Nephron (organoid): ENCODE results near the gene KIF1B.
A peak's percentile ranks its signal among the peaks of the same experiment; 100 is the strongest.

Source experiments
- H3K27ac Mint-ChIP-seq, 3 experiments: 2 replicates each; pipeline ENCODE4 v1.8.0; 2020; ENCODE audit warnings: mixed read lengths in 3 of 3, mild to moderate bottlenecking in 2 of 3, moderate library complexity in 1 of 3
- H3K27me3 Mint-ChIP-seq: 2 replicates; pipeline ENCODE4 v1.8.0; 2021; ENCODE audit warnings: low read depth, mild to moderate bottlenecking, moderate library complexity, mixed read lengths
- H3K36me3 Mint-ChIP-seq: 2 replicates; pipeline ENCODE4 v1.8.0; 2020; ENCODE audit warnings: low read depth, mixed read lengths
- H3K4me1 Mint-ChIP-seq: 2 replicates; pipeline ENCODE4 v1.8.0; 2020; ENCODE audit warnings: mixed read lengths
- H3K4me3 Mint-ChIP-seq, 3 experiments: 2 replicates each; pipeline ENCODE4 v1.8.0; 2020; ENCODE audit warnings: mild to moderate bottlenecking in 3 of 3, mixed read lengths in 3 of 3, moderate library complexity in 2 of 3
- H3K9me3 Mint-ChIP-seq: 2 replicates; pipeline ENCODE4 v1.8.0; 2020; ENCODE audit warnings: mixed read lengths
- CTCF ChIP-seq, 3 experiments: fragments of 200-600 bp; sonication (generic); IDR thresholded peaks; one replicate each; pipeline ENCODE4 v1.5.0; 2021; ENCODE audit warnings: antibody characterized with exemption in 3 of 3; ENCODE audit not compliant: unreplicated experiment in 3 of 3

Gene KIF1B

DNA sequence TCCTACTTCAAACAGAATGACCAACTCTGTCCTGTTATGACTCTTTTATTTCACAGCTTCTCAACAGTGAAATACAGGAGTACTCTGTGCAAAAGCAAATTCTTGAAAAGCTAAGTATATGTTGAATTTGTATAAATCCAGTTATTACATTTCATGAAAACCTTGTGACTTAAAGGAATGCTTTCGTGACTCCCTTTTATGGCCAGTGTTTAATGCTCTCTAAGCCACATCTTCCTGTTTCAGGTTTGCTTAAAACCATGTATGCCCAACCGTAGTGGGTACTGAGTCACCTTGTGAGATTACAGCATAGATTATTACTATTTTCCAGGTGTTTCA is 40.2 kb upstream of the KIF1B start:
- no peaks in the 10 kb centered on the region for H3K27me3 Mint-ChIP-seq
- no peak overlapping the region for H3K27ac Mint-ChIP-seq
- H3K9me3 Mint-ChIP-seq, result peaks cover 5% of the 10 kb centered on the region
- no peak overlapping the region for H3K4me3 Mint-ChIP-seq
- H3K4me1 Mint-ChIP-seq, result peaks cover 1% of the 10 kb centered on the region
- no peak for TF ChIP-seq CTCF (IDR thresholded peaks at IDR 0.05; ENCODE audit: unreplicated experiment in 3 of 3)
- peaks cover 65% of the 10 kb centered on the region for H3K36me3 Mint-ChIP-seq

GRCh38 chr1:10171105-10171767 is 39.1 kb upstream of the KIF1B start:
- no peak for TF ChIP-seq CTCF (IDR thresholded peaks at IDR 0.05; ENCODE audit: unreplicated experiment in 3 of 3)
- Mint-ChIP-seq H3K4me3 (no peak overlapping the region), H3K4me1 (no peaks in the 10 kb centered on the region), H3K27ac (no peak overlapping the region), H3K9me3 (peaks cover 13% of the 10 kb centered on the region), H3K36me3 (peaks cover 65% of the 10 kb centered on the region), H3K27me3 (no peaks in the 10 kb centered on the region)

GRCh38 chr1:10171995-10172669 is 38.2 kb upstream of the KIF1B start:
- Mint-ChIP-seq H3K27me3 (no peaks in the 10 kb centered on the region), H3K4me3 (no peak overlapping the region), H3K36me3 (peaks cover 68% of the 10 kb centered on the region), H3K27ac (no peak overlapping the region), H3K4me1 (peaks cover 4% of the 10 kb centered on the region), H3K9me3 (peaks cover 16% of the 10 kb centered on the region)
- no peak for TF ChIP-seq CTCF (IDR thresholded peaks at IDR 0.05; ENCODE audit: unreplicated experiment in 3 of 3)

DNA sequence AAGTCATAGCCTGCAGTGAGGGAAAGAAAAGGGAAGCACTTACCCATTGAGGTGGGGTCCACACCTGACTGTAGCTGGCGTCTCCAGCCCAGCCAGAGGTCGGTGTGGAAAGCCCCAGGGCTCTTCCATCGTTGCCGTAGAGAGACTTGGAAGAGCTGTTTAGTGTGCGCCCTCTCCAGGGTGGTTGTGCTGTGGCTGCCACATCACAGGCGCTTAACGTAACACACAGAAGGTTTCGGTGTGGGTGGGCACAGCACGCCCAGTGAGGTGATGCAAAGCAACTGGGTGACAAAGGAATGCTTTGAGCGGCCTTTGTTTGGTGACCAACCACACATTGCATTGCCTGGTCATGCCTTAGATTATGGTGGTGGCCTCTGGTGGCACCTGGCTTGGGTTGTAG is 36.8 kb upstream of the KIF1B start:
- Mint-ChIP-seq H3K4me3 (no peak overlapping the region), H3K9me3 (peaks cover 16% of the 10 kb centered on the region), H3K27ac (no peak overlapping the region), H3K27me3 (no peaks in the 10 kb centered on the region), H3K4me1 (peaks cover 12% of the 10 kb centered on the region), H3K36me3 (peaks cover 63% of the 10 kb centered on the region)
- TF ChIP-seq CTCF (IDR thresholded peaks at IDR 0.05; ENCODE audit: unreplicated experiment in 3 of 3), result no peak

- Mint-ChIP-seq H3K27ac (peak overlapping the region in 2 of 3 experiments; percentile 72 to 86), H3K9me3 (peaks cover 16% of the 10 kb centered on the region), H3K4me1 (peaks cover 48% of the 10 kb centered on the region), H3K27me3 (no peaks in the 10 kb centered on the region), H3K4me3 (no peak overlapping the region), H3K36me3 (peaks cover 59% of the 10 kb centered on the region)
- no peak for TF ChIP-seq CTCF (IDR thresholded peaks at IDR 0.05; ENCODE audit: unreplicated experiment in 3 of 3)
Observed at GRCh38 chr1:10177876-10178275, 32.5 kb upstream of the KIF1B start.
